PC-3 (cell line): ENCODE results near the gene CDH4. TPM values are rescaled to one million over a fixed set of nuclear protein-coding genes. Genes with fewer than 3 reads are reported as not detected.

Experiments
- ATAC-seq: fragments of 200-7000 bp; cut with Tn5 transposase; 2 replicates; pipeline ENCODE4 v1.9.1; 2020; ENCODE audit warnings: mild to moderate bottlenecking, moderate library complexity
- BruUV-seq: library from RNA; stranded (reverse); fragments of 400-500 nt; replicated peaks from 2 replicates; lab custom pipeline; 2021; lab: Mats Ljungman, UMichigan
- CTCF ChIA-PET: fragments of 300-600 bp; sonication (Branson Sonifier 250); formaldehyde crosslinking; loops from one replicate; lab custom pipeline; 2022; ENCODE audit warnings: antibody characterized with exemption; lab: Charles Lee
- POLR2A ChIA-PET: fragments of 300-600 bp; sonication (Branson Sonifier 250); formaldehyde crosslinking; loops from one replicate; lab custom pipeline; 2022; ENCODE audit warnings: antibody characterized with exemption; ENCODE audit not compliant: unreplicated experiment; lab: Charles Lee
- DNase-seq: peaks from one replicate; pipeline ENCODE4 v3.0.0-alpha.2; 2015
- H2AFZ ChIP-seq: fragments of 300-600 bp; sonication (generic); 2 replicates; pipeline ENCODE4 v1.6.0; 2016; ENCODE audit warnings: antibody characterized with exemption, low read length
- H3F3A ChIP-seq: fragments of 300-600 bp; sonication (generic); one replicate; pipeline ENCODE4 v1.6.0; 2017; ENCODE audit warnings: antibody characterized with exemption, low read length, control low read depth, mild to moderate bottlenecking; ENCODE audit not compliant: unreplicated experiment
- H3K27ac ChIP-seq: fragments of 300-600 bp; sonication (generic); 2 replicates; pipeline ENCODE4 v1.5.1; 2016; ENCODE audit warnings: mild to moderate bottlenecking, low read length
- H3K27me3 ChIP-seq: fragments of 300-600 bp; sonication (generic); 2 replicates; pipeline ENCODE4 v1.6.1; 2016; ENCODE audit warnings: low read length, mixed read lengths
- H3K36me3 ChIP-seq: fragments of 300-600 bp; sonication (generic); 2 replicates; pipeline ENCODE4 v1.6.1; 2016; ENCODE audit warnings: low read depth, mixed run types, low read length, mixed read lengths
- H3K4me1 ChIP-seq: fragments of 300-600 bp; sonication (generic); 2 replicates; pipeline ENCODE4 v1.5.1; 2016; ENCODE audit warnings: low read length; ENCODE audit not compliant: insufficient read depth
- H3K4me2 ChIP-seq: fragments of 300-600 bp; sonication (generic); 2 replicates; pipeline ENCODE4 v1.6.0; 2016; ENCODE audit warnings: low read length
- H3K4me3 ChIP-seq: fragments of 300-600 bp; sonication (generic); 2 replicates; pipeline ENCODE4 v1.5.1; 2016; ENCODE audit warnings: mild to moderate bottlenecking, low read length, mixed read lengths
- H3K79me2 ChIP-seq: fragments of 300-600 bp; sonication (generic); 2 replicates; pipeline ENCODE4 v1.6.1; 2017; ENCODE audit warnings: low read length, mixed read lengths
- H3K9ac ChIP-seq: fragments of 300-600 bp; sonication (generic); 2 replicates; pipeline ENCODE4 v1.6.0; 2016; ENCODE audit warnings: mild to moderate bottlenecking, low read length
- H3K9me2 ChIP-seq: fragments of 300-600 bp; sonication (generic); replicated peaks from 2 replicates; pipeline ENCODE4 v1.6.1; 2016; ENCODE audit warnings: mixed run types, low read length, mixed read lengths
- H3K9me3 ChIP-seq: fragments of 300-600 bp; sonication (generic); 2 replicates; pipeline ENCODE4 v1.6.1; 2016; ENCODE audit warnings: low read length, mixed read lengths
- H4K20me1 ChIP-seq: fragments of 300-600 bp; sonication (generic); 2 replicates; pipeline ENCODE4 v1.6.1; 2016; ENCODE audit warnings: low read length, mixed read lengths
- EZH2 ChIP-seq: fragments of 300-600 bp; sonication (generic); IDR thresholded peaks from one replicate; pipeline ENCODE4 v1.6.1; 2017; ENCODE audit warnings: antibody characterized with exemption, mild to moderate bottlenecking, low read length; ENCODE audit not compliant: unreplicated experiment
- EZH2phosphoT487 ChIP-seq: fragments of 300-600 bp; sonication (generic); IDR thresholded peaks from 2 replicates; pipeline ENCODE4 v1.6.1; 2018; ENCODE audit warnings: mild to moderate bottlenecking, antibody characterized with exemption, low read length, borderline replicate concordance
- intact Hi-C: fragments of 100-400 bp; cut with micrococcal nuclease; formaldehyde crosslinking; loops from 2 replicates; pipeline ENCODE4 v1.9.0; 2023
- total RNA-seq: library from RNA; depleted of rRNA; stranded (reverse); fragments of >200 nt; gene quantifications from 2 replicates; pipeline ENCODE4 v1.2.3, GENCODE V29; 2014
- TF ChIP-seq, protein P1 (sequence below): fragments of 300-600 bp; sonication (generic); conservative IDR thresholded peaks from 2 replicates; pipeline ENCODE4 v1.5.1; 2017; ENCODE audit warnings: antibody characterized with exemption, low read depth, mild to moderate bottlenecking, low read length

The CDH4 gene
- total RNA-seq, 1 experiment from 2014 or later, result not detected

DNA sequence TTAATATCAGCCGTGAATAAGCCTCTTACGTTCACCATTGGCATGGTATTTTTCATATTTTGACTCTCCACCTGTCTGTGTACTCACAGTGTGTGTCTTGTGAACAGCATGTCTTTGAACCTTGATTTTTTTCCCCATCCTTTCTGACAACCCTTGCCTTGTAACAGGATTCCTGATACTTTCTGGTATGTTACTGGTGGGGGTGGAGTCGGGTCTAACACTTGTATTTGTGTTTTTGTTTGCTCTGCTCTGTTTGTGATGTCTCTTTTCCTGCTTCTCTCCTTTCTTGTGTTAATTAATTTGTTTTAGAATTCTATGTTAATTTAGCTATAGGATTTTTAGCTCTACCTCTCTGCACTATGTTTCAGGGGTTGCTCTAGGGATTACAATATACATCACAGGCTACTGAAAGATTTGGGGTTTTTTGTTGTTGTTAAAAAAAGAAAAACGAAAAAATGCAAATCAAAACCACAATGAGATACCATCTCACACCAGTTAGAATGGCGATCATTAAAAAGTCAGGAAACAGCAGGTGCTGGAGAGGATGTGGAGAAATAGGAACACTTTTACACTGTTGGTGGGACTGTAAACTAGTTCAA, 245.1 kb downstream of the CDH4 start:
- DNase-seq (no peak), ATAC-seq (no peak)
- intact Hi-C loops, result no loop called here
- Histone ChIP-seq H3F3A (no peaks in the 10 kb centered on the region), H3K4me3 (no peak overlapping the region), H2AFZ (no peak overlapping the region), H4K20me1 (no peaks in the 10 kb centered on the region), H3K9me2 (no peaks in the 10 kb centered on the region), H3K27me3 (peaks cover 38% of the 10 kb centered on the region), H3K4me1 (no peaks in the 10 kb centered on the region), H3K4me2 (no peak overlapping the region), H3K9me3 (no peaks in the 10 kb centered on the region; the same call in 1 of the 2 replicates), H3K27ac (no peak overlapping the region), H3K79me2 (no peaks in the 10 kb centered on the region), H3K9ac (no peak overlapping the region), H3K36me3 (no peaks in the 10 kb centered on the region)
- CTCF ChIA-PET, result no interaction called here
- no TSS peak for BruUV-seq
- POLR2A ChIA-PET, result no interaction called here
- TF ChIP-seq, protein P1, sequence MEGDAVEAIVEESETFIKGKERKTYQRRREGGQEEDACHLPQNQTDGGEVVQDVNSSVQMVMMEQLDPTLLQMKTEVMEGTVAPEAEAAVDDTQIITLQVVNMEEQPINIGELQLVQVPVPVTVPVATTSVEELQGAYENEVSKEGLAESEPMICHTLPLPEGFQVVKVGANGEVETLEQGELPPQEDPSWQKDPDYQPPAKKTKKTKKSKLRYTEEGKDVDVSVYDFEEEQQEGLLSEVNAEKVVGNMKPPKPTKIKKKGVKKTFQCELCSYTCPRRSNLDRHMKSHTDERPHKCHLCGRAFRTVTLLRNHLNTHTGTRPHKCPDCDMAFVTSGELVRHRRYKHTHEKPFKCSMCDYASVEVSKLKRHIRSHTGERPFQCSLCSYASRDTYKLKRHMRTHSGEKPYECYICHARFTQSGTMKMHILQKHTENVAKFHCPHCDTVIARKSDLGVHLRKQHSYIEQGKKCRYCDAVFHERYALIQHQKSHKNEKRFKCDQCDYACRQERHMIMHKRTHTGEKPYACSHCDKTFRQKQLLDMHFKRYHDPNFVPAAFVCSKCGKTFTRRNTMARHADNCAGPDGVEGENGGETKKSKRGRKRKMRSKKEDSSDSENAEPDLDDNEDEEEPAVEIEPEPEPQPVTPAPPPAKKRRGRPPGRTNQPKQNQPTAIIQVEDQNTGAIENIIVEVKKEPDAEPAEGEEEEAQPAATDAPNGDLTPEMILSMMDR, result no peak
- TF ChIP-seq EZH2phosphoT487, result no peak
- no peak for TF ChIP-seq EZH2

DNA sequence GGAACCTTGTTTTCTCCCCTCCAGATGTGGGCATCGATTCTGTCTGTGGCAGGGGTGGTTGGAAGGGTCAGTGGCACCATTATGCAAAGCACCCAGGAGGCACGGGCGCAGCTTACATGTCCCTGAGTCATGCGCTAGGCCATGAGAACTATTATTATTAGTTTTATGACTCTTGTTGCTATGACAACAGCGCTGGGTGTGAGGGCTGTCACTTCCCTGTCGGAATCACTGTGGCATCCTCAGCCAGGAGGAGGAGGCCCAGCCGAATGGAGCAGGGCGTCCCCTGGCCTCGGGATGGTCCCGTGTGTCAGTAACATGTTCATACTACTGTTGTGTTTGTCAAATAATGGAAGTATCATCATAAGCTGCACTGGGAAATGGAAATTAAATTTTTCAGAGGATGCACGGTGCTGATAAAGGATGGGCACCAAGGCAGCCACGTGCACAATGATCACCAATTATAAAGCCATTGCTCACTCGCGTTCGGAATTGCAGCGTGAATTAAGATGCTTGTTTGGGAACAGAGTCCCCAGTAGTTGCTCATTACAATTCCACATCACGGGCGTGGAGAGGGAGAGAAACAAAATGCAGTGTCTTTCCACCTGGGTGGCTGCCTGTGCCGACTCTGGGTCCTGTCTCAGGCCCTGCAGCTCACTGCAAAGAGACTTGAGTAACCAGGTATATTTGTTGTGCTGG, 247.9 kb downstream of the CDH4 start:
- DNase-seq, result peak; percentile 3
- CTCF ChIA-PET, result no interaction called here
- no TSS peak for BruUV-seq

More for the DNA sequence above, 247.9 kb downstream of the CDH4 start:
- TF ChIP-seq, protein P1, result no peak
- TF ChIP-seq EZH2phosphoT487 (no peak), EZH2 (no peak)
- intact Hi-C loops, result no loop called here
- H3K9me3 ChIP-seq, result no peaks in the 10 kb centered on the region
- H2AFZ ChIP-seq, result no peak overlapping the region
- no peak overlapping the region for H3K27ac ChIP-seq
- H3K79me2 ChIP-seq, result no peaks in the 10 kb centered on the region
- no peak overlapping the region for H3K4me2 ChIP-seq
- no peak for ATAC-seq
- H4K20me1 ChIP-seq, result no peaks in the 10 kb centered on the region
- H3K4me1 ChIP-seq, result no peaks in the 10 kb centered on the region
- H3K9me2 ChIP-seq, result no peaks in the 10 kb centered on the region
- H3K36me3 ChIP-seq, result no peaks in the 10 kb centered on the region
- POLR2A ChIA-PET, result no interaction called here
- no peak overlapping the region for H3K9ac ChIP-seq
- peaks cover 60% of the 10 kb centered on the region for H3K27me3 ChIP-seq
- no peak overlapping the region for H3K4me3 ChIP-seq
- no peaks in the 10 kb centered on the region for H3F3A ChIP-seq
